ENCODE results near the gene ELOB. TPM values are rescaled to one million over a fixed set of nuclear protein-coding genes. Genes with fewer than 3 reads are reported as not detected.

Gene ELOB
- total and polyA plus RNA-seq, 8 donors: 133 to 224 (median 197) TPM

DNA sequence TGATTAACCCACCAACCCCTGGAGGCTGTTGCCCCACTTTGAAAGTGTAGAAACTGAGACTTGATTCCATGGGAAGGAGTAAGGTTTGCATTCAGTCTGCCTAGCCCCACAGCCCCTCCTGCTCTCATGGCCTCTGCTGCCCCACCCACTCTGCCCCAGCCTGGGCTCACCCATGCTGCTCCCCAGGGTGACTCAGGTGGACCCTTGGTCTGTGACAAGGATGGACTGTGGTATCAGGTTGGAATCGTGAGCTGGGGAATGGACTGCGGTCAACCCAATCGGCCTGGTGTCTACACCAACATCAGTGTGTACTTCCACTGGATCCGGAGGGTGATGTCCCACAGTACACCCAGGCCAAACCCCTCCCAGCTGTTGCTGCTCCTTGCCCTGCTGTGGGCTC, 27.6 kb upstream of the ELOB start:
- intact Hi-C loops (cut with DNase I): no loop called here
- DNase-seq (peak in 1 of 4 donors; percentile 17), ATAC-seq (no peak)
- Histone ChIP-seq H3K9me3 (peaks cover 0 to 16% of the 10 kb centered on the region in 2 donors), H3K27me3 (peaks cover 0 to 12% of the 10 kb centered on the region in 2 donors), H3K27ac (no peak overlapping the region), H3K4me1 (no peaks in the 10 kb centered on the region), H3K36me3 (no peaks in the 10 kb centered on the region), H3K4me3 (no peak overlapping the region)
- TF ChIP-seq, protein P1, sequence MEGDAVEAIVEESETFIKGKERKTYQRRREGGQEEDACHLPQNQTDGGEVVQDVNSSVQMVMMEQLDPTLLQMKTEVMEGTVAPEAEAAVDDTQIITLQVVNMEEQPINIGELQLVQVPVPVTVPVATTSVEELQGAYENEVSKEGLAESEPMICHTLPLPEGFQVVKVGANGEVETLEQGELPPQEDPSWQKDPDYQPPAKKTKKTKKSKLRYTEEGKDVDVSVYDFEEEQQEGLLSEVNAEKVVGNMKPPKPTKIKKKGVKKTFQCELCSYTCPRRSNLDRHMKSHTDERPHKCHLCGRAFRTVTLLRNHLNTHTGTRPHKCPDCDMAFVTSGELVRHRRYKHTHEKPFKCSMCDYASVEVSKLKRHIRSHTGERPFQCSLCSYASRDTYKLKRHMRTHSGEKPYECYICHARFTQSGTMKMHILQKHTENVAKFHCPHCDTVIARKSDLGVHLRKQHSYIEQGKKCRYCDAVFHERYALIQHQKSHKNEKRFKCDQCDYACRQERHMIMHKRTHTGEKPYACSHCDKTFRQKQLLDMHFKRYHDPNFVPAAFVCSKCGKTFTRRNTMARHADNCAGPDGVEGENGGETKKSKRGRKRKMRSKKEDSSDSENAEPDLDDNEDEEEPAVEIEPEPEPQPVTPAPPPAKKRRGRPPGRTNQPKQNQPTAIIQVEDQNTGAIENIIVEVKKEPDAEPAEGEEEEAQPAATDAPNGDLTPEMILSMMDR (IDR thresholded peaks at IDR 0.05): no peak

DNA sequence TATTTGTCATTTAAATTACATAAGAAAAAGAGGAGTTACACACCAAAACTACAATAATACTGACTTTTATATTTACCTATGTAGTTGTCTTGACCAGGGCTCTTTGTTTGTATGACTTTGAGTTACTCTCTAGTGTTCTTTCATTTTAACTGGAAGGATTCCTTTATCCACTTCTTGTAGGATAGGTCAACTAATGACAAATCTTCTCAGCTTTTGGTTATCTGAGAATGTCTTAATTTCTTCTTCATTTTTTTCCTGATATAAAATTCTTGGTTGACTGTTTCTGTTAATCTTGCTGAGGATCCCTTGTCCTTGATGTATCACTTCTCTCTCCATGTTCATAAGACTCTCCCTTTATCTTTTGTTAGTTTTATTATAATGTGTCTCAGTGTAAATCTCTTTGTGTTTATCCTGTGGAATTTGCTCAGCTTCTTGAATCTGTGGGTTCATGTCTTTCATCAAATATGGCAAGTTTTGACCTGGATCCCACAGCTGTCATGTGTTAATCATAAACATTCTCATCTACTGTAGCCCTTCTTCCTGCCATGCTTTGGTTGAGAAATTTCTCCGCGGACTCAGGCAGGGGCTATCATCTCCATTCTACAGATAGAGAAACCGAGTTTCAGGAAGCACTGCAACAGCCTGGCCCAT, 26.6 kb upstream of the ELOB start:
- H3K4me3 ChIP-seq: no peak overlapping the region
- TF ChIP-seq, protein P1 (IDR thresholded peaks at IDR 0.05): no peak
- no peaks in the 10 kb centered on the region for H3K4me1 ChIP-seq
- ATAC-seq (no peak), DNase-seq (no peak)
- intact Hi-C loops (cut with DNase I): no loop called here
- H3K36me3 ChIP-seq: no peaks in the 10 kb centered on the region
- H3K9me3 ChIP-seq: peaks cover 0 to 16% of the 10 kb centered on the region in 2 donors
- H3K27me3 ChIP-seq: peaks cover 0 to 22% of the 10 kb centered on the region in 2 donors
- no peak overlapping the region for H3K27ac ChIP-seq

DNA sequence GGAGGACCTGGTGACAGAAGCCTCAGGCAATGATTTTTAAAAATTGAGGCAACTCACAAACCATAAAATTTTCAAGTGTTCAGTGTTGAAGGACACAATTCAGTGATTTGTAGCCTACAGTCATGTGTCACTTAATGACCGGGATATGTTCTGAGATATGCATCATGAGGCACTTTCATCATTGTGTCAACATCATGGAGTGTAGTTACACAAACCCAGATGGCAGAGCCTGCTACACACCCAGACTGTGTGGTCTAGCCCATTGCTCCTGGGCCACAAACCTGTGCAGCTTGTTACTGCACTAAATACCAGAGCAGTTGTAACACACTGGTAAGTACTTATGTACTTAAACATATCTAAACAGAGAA, 22.8 kb upstream of the ELOB start:
- peak in 3 of 4 donors; percentile 24 to 70 (median 48) for DNase-seq
- peaks cover 0 to 19% of the 10 kb centered on the region in 2 donors for H3K27me3 ChIP-seq
- ATAC-seq: peak; percentile 96
- H3K9me3 ChIP-seq: peaks cover 0 to 16% of the 10 kb centered on the region in 2 donors
- H3K4me1 ChIP-seq: no peaks in the 10 kb centered on the region
- TF ChIP-seq, protein P1 (IDR thresholded peaks at IDR 0.05): no peak
- intact Hi-C loops (cut with DNase I): no loop called here
- no peak overlapping the region for H3K4me3 ChIP-seq
- no peaks in the 10 kb centered on the region for H3K36me3 ChIP-seq
- H3K27ac ChIP-seq: peak overlapping the region in 1 of 2 donors; percentile 36

DNA sequence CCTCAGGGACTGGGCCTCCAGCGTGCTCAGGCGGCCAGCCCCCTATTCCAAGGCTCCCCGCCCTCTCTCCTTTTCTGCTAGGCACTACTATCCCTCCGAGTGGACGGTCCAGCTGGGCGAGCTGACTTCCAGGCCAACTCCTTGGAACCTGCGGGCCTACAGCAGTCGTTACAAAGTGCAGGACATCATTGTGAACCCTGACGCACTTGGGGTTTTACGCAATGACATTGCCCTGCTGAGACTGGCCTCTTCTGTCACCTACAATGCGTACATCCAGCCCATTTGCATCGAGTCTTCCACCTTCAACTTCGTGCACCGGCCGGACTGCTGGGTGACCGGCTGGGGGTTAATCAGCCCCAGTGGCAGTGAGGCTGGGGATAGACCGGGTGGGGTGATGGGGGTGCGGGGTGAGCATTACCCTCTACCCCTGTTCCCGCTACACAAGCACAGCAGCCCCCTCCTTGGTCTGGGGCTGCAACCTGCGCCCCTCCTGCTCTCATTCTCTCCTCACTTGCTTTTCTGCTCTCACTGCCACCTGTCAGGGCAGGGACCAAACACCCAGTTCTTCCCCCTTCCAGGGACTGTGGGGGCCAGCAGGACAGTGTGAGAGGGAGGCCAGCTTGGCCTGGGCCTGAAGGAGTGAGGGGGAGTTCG, 22.3 kb upstream of the ELOB start:
- H3K27ac ChIP-seq: peak overlapping the region in 1 of 2 donors; percentile 36
- TF ChIP-seq, protein P1 (IDR thresholded peaks at IDR 0.05): no peak

DNA sequence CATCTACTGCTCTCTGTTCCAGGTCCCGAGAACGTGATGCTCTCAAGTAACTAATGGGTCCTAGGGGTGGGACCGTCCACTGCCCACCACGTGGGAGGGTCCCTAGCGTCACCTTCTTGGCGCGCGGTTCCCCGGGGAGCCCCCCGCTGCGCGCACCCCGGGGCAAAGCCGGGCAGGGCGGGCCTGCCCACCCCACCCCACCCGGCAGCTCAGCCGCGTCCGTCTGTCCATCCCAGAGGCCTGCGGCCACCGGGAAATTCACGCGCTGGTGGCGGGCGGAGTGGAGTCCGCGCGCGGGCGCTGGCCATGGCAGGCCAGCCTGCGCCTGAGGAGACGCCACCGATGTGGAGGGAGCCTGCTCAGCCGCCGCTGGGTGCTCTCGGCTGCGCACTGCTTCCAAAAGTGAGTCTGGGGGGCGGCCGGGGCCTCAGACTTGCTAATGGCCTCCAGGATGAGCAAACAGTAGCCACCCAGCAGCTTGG, 21.7 kb upstream of the ELOB start:
- DNase-seq (no peak), ATAC-seq (no peak)
- peaks cover 0 to 19% of the 10 kb centered on the region in 2 donors for H3K27me3 ChIP-seq
- H3K36me3 ChIP-seq: no peaks in the 10 kb centered on the region
- TF ChIP-seq, protein P1 (IDR thresholded peaks at IDR 0.05): no peak
- H3K9me3 ChIP-seq: peaks cover 0 to 8% of the 10 kb centered on the region in 2 donors
- peaks cover 0 to 3% of the 10 kb centered on the region in 2 donors for H3K4me1 ChIP-seq
- H3K4me3 ChIP-seq: no peak overlapping the region
- intact Hi-C loops (cut with DNase I): no loop called here
- no peak overlapping the region for H3K27ac ChIP-seq

More for the DNA sequence above, 22.3 kb upstream of the ELOB start:
- peak in 1 of 4 donors; percentile 29 for DNase-seq
- intact Hi-C loops (cut with DNase I): no loop called here
- Histone ChIP-seq H3K27me3 (peaks cover 0 to 19% of the 10 kb centered on the region in 2 donors), H3K4me3 (no peak overlapping the region), H3K4me1 (peaks cover 0 to 1% of the 10 kb centered on the region in 2 donors), H3K36me3 (no peaks in the 10 kb centered on the region), H3K9me3 (peaks cover 0 to 13% of the 10 kb centered on the region in 2 donors)
- ATAC-seq: peak; percentile 47
